A673 (cell line): ENCODE results near the gene GNLY.

Experiments
- CTCF ChIP-seq: fragments of 300-800, 200-600 bp; sonication (generic); conservative IDR thresholded peaks from 2 replicates; pipeline ENCODE4 v1.5.1; 2017; ENCODE audit warnings: low read depth, mild to moderate bottlenecking, antibody characterized with exemption, low read length, moderate library complexity, mixed read lengths
- EZH2 ChIP-seq: fragments of 200-600 bp; sonication (generic); IDR thresholded peaks from 2 replicates; pipeline ENCODE4 v1.6.1; 2017; ENCODE audit warnings: borderline replicate concordance, low read depth, mild to moderate bottlenecking, mixed read lengths, antibody characterized with exemption, low read length; ENCODE audit not compliant: poor library complexity, severe bottlenecking

- no peak for TF ChIP-seq CTCF
- no peak for TF ChIP-seq EZH2
These were observed 53.3 kb downstream of the GNLY start for GRCh38 chr2:85747441-85747840.
